Hepatocyte (in vitro differentiated cells): Measurements from ENCODE around the gene PLA2G4E.

ENCODE experiments used
- EZH2phosphoT487 ChIP-seq: fragments of 200-600 bp; sonication (generic); IDR thresholded peaks from one replicate; pipeline ENCODE4 v1.6.1; 2018; ENCODE audit warnings: antibody characterized with exemption, mild to moderate bottlenecking, low read depth, moderate library complexity; ENCODE audit not compliant: unreplicated experiment, severe bottlenecking
- TF ChIP-seq, protein P1 (sequence below): fragments of 200-600 bp; sonication (generic); IDR thresholded peaks from 2 replicates; pipeline ENCODE4 v1.5.1; 2016; ENCODE audit warnings: antibody characterized with exemption, mild to moderate bottlenecking; ENCODE audit not compliant: poor library complexity

DNA sequence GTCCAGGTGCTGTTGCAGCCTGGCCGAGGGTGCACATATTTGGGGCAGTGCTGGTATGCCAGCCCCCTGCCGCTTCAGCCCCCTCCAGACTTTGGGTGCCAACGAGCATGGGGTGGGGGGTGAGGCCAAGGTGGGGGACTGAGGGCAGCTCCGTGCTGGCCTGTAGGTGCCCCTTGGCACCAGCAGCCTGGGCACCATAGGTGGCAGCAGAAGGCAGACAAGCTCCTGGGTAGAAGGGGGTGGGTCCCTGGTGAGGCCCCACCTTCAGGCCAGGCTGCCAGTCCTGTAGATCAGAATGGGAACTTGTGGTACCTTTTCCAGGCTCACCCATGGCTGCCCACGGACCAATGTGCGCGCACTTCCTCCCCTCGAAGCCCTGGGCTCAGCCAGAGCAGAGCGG is 16.1 kb upstream of the PLA2G4E start:
- TF ChIP-seq, protein P1, sequence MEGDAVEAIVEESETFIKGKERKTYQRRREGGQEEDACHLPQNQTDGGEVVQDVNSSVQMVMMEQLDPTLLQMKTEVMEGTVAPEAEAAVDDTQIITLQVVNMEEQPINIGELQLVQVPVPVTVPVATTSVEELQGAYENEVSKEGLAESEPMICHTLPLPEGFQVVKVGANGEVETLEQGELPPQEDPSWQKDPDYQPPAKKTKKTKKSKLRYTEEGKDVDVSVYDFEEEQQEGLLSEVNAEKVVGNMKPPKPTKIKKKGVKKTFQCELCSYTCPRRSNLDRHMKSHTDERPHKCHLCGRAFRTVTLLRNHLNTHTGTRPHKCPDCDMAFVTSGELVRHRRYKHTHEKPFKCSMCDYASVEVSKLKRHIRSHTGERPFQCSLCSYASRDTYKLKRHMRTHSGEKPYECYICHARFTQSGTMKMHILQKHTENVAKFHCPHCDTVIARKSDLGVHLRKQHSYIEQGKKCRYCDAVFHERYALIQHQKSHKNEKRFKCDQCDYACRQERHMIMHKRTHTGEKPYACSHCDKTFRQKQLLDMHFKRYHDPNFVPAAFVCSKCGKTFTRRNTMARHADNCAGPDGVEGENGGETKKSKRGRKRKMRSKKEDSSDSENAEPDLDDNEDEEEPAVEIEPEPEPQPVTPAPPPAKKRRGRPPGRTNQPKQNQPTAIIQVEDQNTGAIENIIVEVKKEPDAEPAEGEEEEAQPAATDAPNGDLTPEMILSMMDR, result no peak
- TF ChIP-seq EZH2phosphoT487, result no peak
